ACC112 (cell line): ENCODE measurements around the gene PTGER3.

Source experiments
- H2AFZ ChIP-seq: fragments of 200-600 bp; sonication (generic); one replicate; pipeline ENCODE4 v1.6.0; 2017; ENCODE audit warnings: antibody characterized with exemption, low read length; ENCODE audit not compliant: unreplicated experiment
- H3K27ac ChIP-seq: fragments of 200-600 bp; sonication (generic); 2 replicates; pipeline ENCODE4 v1.5.1; 2014; ENCODE audit warnings: low read depth, mild to moderate bottlenecking, antibody characterized with exemption, low read length, moderate library complexity
- H3K27me3 ChIP-seq: fragments of 200-600 bp; sonication (generic); 2 replicates; pipeline ENCODE4 v1.6.1; 2014; ENCODE audit warnings: mild to moderate bottlenecking, antibody characterized with exemption, low read length, moderate library complexity, mixed read lengths; ENCODE audit not compliant: insufficient read depth
- H3K36me3 ChIP-seq: fragments of 200-600 bp; sonication (generic); 2 replicates; pipeline ENCODE4 v1.6.1; 2016; ENCODE audit warnings: mild to moderate bottlenecking, antibody characterized with exemption, low read length, moderate library complexity, mixed read lengths; ENCODE audit not compliant: insufficient read depth
- H3K4me1 ChIP-seq: fragments of 200-600 bp; sonication (generic); one replicate; pipeline ENCODE4 v1.6.1; 2016; ENCODE audit warnings: low read length, mixed read lengths; ENCODE audit not compliant: insufficient read depth, unreplicated experiment, control insufficient read depth
- H3K4me3 ChIP-seq: fragments of 200-600 bp; sonication (generic); 2 replicates; pipeline ENCODE4 v1.5.1; 2014; ENCODE audit warnings: mild to moderate bottlenecking, low read depth, low read length
- H3K79me2 ChIP-seq: fragments of 200-600 bp; sonication (generic); one replicate; pipeline ENCODE4 v1.6.0; 2016; ENCODE audit warnings: low read length; ENCODE audit not compliant: control insufficient read depth, unreplicated experiment, insufficient read depth

The PTGER3 gene

GRCh38 chr1:70980361-70980760, 67.3 kb downstream of the PTGER3 start:
- no peak overlapping the region for H3K4me3 ChIP-seq
- H3K79me2 ChIP-seq, result no peaks in the 10 kb centered on the region
- H2AFZ ChIP-seq, result no peak overlapping the region
- H3K27ac ChIP-seq, result no peak overlapping the region
- no peaks in the 10 kb centered on the region for H3K27me3 ChIP-seq
- H3K36me3 ChIP-seq, result no peaks in the 10 kb centered on the region
- H3K4me1 ChIP-seq, result no peaks in the 10 kb centered on the region

GRCh38 chr1:70979881-70980280, 67.7 kb downstream of the PTGER3 start:
- no peaks in the 10 kb centered on the region for H3K27me3 ChIP-seq

GRCh38 chr1:70979313-70979712, 68.3 kb downstream of the PTGER3 start:
- H3K79me2 ChIP-seq, result no peaks in the 10 kb centered on the region
- no peak overlapping the region for H3K4me3 ChIP-seq
- no peaks in the 10 kb centered on the region for H3K4me1 ChIP-seq
- no peaks in the 10 kb centered on the region for H3K36me3 ChIP-seq
- H3K27me3 ChIP-seq, result no peaks in the 10 kb centered on the region
- no peak overlapping the region for H3K27ac ChIP-seq
- H2AFZ ChIP-seq, result no peak overlapping the region

More at GRCh38 chr1:70979881-70980280, 67.7 kb downstream of the PTGER3 start:
- H3K79me2 ChIP-seq, result no peaks in the 10 kb centered on the region
- H3K4me3 ChIP-seq, result no peak overlapping the region
- H2AFZ ChIP-seq, result no peak overlapping the region
- no peak overlapping the region for H3K27ac ChIP-seq
- H3K4me1 ChIP-seq, result no peaks in the 10 kb centered on the region
- H3K36me3 ChIP-seq, result no peaks in the 10 kb centered on the region

GRCh38 chr1:70978623-70979022, 69.0 kb downstream of the PTGER3 start:
- Histone ChIP-seq H2AFZ (no peak overlapping the region), H3K36me3 (no peaks in the 10 kb centered on the region), H3K27ac (no peak overlapping the region), H3K4me3 (no peak overlapping the region), H3K27me3 (no peaks in the 10 kb centered on the region), H3K79me2 (no peaks in the 10 kb centered on the region), H3K4me1 (no peaks in the 10 kb centered on the region)

- Histone ChIP-seq H3K79me2 (no peaks in the 10 kb centered on the region), H3K27me3 (no peaks in the 10 kb centered on the region; the same call in 1 of the 2 replicates), H3K4me3 (no peak overlapping the region), H3K36me3 (no peaks in the 10 kb centered on the region), H3K27ac (no peak overlapping the region), H2AFZ (no peak overlapping the region), H3K4me1 (no peaks in the 10 kb centered on the region)
Measured at GRCh38 chr1:70977575-70977974, 70.0 kb downstream of the PTGER3 start.

- no peak overlapping the region for H3K27ac ChIP-seq
- no peaks in the 10 kb centered on the region for H3K79me2 ChIP-seq
- H3K4me3 ChIP-seq, result no peak overlapping the region
- no peak overlapping the region for H2AFZ ChIP-seq
- H3K4me1 ChIP-seq, result no peaks in the 10 kb centered on the region
- H3K36me3 ChIP-seq, result no peaks in the 10 kb centered on the region
- no peaks in the 10 kb centered on the region; the same call in 1 of the 2 replicates for H3K27me3 ChIP-seq
Measured at GRCh38 chr1:70977041-70977440, 70.6 kb downstream of the PTGER3 start.

GRCh38 chr1:70973754-70974153, 73.9 kb downstream of the PTGER3 start:
- H3K27me3 ChIP-seq, result no peaks in the 10 kb centered on the region; the same call in 1 of the 2 replicates
- H3K27ac ChIP-seq, result no peak overlapping the region
- H2AFZ ChIP-seq, result no peak overlapping the region
- H3K4me3 ChIP-seq, result no peak overlapping the region
- H3K36me3 ChIP-seq, result no peaks in the 10 kb centered on the region
- no peaks in the 10 kb centered on the region for H3K4me1 ChIP-seq
- no peaks in the 10 kb centered on the region for H3K79me2 ChIP-seq

- no peaks in the 10 kb centered on the region for H3K79me2 ChIP-seq
- H3K27me3 ChIP-seq, result no peaks in the 10 kb centered on the region; the same call in 1 of the 2 replicates
- H3K4me1 ChIP-seq, result no peaks in the 10 kb centered on the region
- no peaks in the 10 kb centered on the region for H3K36me3 ChIP-seq
- H3K27ac ChIP-seq, result no peak overlapping the region
- no peak overlapping the region for H3K4me3 ChIP-seq
- H2AFZ ChIP-seq, result no peak overlapping the region
Measured at GRCh38 chr1:70970407-70970806, 77.2 kb downstream of the PTGER3 start.

- Histone ChIP-seq H3K4me3 (no peak overlapping the region), H3K79me2 (no peaks in the 10 kb centered on the region), H3K4me1 (no peaks in the 10 kb centered on the region), H3K36me3 (no peaks in the 10 kb centered on the region), H3K27me3 (no peaks in the 10 kb centered on the region), H3K27ac (no peak overlapping the region), H2AFZ (no peak overlapping the region)
Measured at GRCh38 chr1:70966018-70966638, 81.5 kb downstream of the PTGER3 start.

- Histone ChIP-seq H2AFZ (no peak overlapping the region), H3K27me3 (no peaks in the 10 kb centered on the region), H3K79me2 (no peaks in the 10 kb centered on the region), H3K27ac (no peak overlapping the region), H3K4me1 (no peaks in the 10 kb centered on the region), H3K36me3 (no peaks in the 10 kb centered on the region), H3K4me3 (no peak overlapping the region)
Measured at GRCh38 chr1:70963374-70963773, 84.2 kb downstream of the PTGER3 start.

- Histone ChIP-seq H3K4me3 (no peak overlapping the region), H2AFZ (no peak overlapping the region), H3K4me1 (no peaks in the 10 kb centered on the region), H3K27me3 (no peaks in the 10 kb centered on the region), H3K79me2 (no peaks in the 10 kb centered on the region), H3K36me3 (no peaks in the 10 kb centered on the region), H3K27ac (no peak overlapping the region)
Measured at GRCh38 chr1:70961374-70961975, 86.1 kb downstream of the PTGER3 start.
